GM12875 (cell line): ENCODE measurements around the gene STRC.
"Not testable (repeated sequence)": the region's sequence is repeated elsewhere in the genome, so short reads cannot be mapped to it uniquely, and the experiment has no call there.

Experiments
- H3K4me3 ChIP-seq: one replicate; pipeline ENCODE4 v1.5.1; 2011; ENCODE audit warnings: low read depth, low read length, control low read depth
- TF ChIP-seq, protein P1 (sequence below): IDR thresholded peaks from 2 replicates; pipeline ENCODE4 v1.5.1; 2011; ENCODE audit warnings: low read depth, mild to moderate bottlenecking, control low read depth, inconsistent platforms, low read length, moderate library complexity, borderline replicate concordance; ENCODE audit not compliant: insufficient read depth

The STRC gene

DNA sequence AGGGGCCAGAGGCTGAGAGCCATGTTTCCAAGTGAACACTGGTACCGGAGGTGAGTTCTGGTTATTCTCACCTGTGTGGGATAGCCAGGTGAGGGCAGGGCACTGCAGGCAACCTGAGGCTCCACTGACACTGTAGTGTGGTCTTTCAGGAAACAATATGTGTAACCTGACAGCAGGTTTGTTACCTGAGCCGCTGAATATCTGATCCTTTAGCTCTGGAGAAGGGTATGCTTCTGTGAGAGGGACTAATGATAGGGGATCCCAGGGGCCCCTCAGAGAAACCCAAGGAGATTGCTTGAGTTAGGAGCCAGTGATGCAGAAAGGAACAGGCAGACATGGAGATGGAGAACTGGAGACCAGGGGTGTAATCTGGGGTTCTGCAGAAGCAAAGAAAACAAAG, at the start of gene STRC:
TSS of gene STRC (minus strand) at position 101 of the 400 bp plus-strand sequence. CDS start at position 23, 78 bp downstream.
- H3K4me3 ChIP-seq, result not testable (repeated sequence)

DNA sequence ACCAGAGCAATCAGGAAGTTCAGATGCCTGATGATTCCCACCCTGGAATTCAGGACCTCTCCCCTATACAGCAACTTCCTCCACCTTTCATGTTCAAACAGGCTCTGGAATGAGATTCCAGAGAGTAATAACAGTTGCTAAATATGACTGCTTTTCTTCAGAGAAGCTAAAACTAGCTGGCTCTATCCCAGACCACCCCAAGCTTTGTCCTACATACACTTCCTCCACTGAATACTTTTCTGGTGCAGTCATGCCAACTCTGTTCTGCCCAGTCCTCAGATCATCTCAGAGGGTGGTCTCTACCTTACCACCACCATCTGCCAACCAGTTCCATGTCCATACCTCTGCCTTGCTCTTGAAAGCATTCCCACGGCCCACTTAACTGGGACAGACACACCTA, 47.6 kb upstream of the STRC start:
- H3K4me3 ChIP-seq, result not testable (repeated sequence)

DNA sequence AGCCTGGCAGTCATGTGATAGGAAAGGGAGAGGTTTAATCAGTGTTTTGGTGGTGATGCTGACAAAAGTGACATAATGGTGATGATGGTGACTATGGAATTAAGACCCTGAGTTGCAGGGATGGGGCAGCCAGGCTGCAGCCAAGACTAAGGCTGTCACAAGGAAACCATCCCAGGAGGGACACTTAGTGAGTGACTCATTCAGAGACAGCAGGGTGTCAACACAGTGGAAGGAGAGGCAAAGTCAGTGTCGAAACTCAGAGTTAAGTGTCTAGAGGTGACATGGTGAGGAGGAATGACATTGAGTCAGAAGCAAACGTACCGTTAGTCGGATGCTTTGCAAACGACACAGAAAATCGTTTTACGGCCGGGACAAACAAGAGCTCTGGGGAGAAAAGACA, 44.7 kb upstream of the STRC start:
- not testable (repeated sequence) for H3K4me3 ChIP-seq

DNA sequence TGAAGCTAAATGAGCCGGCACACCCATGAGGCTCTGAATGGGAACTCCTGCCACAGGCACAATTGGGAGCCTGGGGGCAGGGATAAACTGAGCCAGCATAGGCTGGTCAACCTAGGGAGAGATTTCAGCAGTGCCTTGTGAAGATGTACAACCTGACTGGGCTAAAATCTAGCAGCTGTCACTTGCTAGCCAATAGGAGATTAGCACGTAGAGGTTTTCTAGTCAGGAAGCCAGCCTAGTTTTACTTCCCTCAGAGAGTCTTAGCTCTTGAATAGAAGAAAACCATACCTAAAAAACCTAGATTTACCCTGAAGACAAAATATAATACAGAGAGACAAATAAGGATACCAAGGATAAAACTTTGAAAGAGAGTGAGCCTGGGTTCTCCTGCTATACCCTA, 43.7 kb upstream of the STRC start:
- H3K4me3 ChIP-seq, result not testable (repeated sequence)

DNA sequence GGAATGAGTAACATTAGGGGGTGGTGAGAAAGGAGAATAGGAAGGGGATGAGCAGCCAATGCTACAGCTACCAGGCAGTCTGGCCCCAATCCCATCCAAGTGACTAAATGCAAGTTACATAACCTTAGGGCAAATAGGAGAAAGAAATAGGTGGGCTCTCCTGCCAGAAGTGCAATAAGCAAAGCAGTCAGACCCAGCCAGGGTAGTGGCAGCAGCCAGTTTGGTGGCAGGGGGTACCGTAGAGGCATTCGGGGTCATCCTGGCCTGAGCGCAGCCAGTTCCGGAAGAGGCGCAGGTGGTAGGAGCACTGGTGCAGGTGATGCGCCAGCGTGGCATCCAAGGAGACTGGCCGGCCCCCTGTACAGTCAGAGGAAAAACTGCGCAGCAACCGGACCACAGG, 41.1 kb upstream of the STRC start:
- H3K4me3 ChIP-seq, result not testable (repeated sequence)

DNA sequence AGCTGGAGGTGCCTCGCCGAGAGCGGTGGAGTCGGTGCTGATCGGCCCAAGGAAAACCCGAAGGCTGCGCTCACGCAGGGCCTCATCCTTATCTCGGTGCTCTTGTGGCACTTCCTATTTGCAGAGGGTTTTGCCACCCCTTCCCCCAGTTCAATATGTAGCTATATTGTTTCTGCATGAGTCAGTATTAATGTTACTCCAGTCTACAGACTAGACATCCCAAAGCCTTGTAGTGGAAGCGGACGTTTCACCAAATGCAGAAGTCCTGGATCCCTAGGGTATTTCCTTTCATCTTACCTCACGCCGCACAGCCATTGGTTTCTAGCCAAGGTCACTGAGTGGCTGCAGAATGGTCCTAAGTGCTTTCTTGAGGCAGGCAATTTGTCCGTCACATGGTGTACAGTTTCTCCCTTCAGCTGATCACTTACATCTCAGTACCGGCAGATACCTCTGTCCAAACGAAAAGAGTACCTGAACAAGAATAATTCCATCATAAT, 30.9 kb upstream of the STRC start:
- not testable (repeated sequence) for H3K4me3 ChIP-seq

DNA sequence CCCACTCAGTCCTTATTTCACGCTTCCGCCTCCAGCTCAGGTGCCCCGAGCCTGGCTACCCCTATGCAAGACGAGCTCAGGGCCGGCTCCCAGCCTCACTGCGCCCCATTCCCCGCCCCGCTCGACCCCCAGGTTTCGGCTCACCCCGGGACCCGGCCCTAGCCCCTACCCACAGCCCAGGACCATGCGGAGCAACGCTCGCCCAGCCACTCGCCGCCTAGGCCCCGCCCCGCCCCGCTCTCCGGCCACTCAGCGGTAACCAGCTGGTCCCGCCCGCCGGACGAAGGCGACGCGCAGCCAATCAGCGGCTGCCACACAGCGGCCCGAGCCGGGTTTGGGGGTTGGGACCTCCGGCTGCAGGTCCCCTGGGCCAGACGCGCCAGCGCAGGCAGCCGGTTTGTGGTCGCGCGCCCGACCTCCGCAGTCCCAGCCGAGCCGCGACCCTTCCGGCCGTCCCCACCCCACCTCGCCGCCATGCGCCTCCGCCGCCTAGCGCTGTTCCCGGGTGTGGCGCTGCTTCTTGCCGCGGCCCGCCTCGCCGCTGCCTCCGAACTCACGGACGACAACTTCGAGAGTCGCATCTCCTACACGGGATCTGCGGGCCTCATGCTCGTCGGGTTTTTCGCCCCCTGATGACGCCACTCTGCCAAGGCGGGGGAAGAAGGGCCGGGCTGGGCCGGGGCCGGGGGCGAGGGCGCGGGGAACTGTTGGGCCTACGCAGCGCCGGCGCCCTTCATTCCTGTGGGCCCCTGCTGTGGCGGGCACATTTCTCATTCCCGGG, 30.2 kb upstream of the STRC start, which contains the start of gene CATSPER2:
TSS of gene CATSPER2 (minus strand) at position 196 of the 781 bp plus-strand sequence. CDS start 783 bp downstream, outside the sequence.
- H3K4me3 ChIP-seq, result no peak within 1 kb of the TSS
- TF ChIP-seq, protein P1, sequence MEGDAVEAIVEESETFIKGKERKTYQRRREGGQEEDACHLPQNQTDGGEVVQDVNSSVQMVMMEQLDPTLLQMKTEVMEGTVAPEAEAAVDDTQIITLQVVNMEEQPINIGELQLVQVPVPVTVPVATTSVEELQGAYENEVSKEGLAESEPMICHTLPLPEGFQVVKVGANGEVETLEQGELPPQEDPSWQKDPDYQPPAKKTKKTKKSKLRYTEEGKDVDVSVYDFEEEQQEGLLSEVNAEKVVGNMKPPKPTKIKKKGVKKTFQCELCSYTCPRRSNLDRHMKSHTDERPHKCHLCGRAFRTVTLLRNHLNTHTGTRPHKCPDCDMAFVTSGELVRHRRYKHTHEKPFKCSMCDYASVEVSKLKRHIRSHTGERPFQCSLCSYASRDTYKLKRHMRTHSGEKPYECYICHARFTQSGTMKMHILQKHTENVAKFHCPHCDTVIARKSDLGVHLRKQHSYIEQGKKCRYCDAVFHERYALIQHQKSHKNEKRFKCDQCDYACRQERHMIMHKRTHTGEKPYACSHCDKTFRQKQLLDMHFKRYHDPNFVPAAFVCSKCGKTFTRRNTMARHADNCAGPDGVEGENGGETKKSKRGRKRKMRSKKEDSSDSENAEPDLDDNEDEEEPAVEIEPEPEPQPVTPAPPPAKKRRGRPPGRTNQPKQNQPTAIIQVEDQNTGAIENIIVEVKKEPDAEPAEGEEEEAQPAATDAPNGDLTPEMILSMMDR, result no peak

DNA sequence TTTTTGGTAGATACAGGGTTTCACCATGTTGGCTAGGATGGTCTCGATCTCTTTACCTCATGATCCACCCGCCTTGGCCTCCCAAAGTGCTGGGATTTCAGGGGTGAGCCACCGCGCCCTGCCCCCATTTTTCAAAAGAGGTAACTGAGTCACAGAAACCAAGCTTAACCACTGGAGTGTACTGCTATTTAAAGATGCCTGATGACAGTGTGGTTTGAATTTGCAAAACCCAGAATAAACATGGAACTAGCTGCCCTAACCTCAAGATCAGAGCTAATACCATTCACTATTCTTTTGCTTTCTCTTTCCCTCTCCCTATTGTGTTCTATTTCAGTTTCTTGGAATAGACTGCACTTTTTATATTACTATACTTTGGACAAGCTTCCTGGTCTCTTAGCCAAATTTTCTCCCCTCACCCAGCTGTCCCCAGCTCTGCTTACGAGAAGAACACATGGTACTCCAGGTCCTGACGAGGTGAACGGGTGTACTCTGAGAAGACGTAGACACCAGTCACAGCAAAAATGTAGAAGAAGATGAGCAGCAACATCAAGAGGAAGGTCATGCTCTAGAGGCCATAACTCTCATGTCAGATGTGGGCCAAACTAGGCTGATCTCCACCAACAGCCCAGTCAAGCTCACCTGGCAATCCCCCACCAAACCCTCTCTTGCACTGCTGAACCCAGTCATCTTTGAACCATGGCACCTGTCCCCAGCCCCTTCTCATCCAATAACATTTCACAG, 20.0 kb upstream of the STRC start:
- not testable (repeated sequence) for H3K4me3 ChIP-seq

DNA sequence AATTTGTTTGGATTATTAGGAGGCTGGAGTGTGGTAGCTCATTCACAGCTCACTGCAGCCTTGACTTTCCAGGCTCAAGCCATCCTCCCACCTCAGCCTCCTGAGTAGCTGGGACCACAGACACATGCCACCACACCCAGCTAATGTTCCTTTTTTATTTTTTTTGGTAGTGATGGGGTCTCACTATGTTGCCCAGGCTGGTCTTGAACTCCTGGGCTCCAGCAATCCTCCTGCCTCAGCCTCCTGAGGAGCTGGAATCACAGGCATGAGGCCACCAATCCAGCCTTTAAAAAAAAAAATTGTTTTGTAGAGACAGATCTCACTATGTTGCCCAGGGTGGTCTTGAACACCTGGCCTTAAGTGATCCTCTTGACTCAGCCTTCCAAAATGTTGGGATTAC, 8.3 kb upstream of the STRC start:
- H3K4me3 ChIP-seq, result not testable (repeated sequence)

DNA sequence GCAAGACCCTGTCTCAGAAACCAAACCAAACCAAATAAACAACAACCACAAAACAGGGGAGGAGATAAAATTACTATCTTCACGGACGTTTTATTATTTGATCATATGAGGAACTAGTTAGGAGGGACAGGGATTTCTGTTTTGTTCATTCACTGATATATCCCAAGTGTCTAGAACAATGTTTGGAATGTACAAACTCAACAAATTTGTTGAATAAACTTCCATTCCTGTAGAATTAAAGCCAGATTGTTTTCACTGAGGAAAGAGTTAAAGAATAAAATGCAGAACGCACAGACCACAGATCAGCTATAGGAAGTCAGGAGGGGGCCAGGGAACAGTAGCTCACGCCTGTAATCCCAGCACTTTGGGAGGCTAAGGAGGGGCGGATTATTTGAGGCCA, 6.5 kb upstream of the STRC start:
- no peak overlapping the region for H3K4me3 ChIP-seq
- TF ChIP-seq, protein P1, result no peak

DNA sequence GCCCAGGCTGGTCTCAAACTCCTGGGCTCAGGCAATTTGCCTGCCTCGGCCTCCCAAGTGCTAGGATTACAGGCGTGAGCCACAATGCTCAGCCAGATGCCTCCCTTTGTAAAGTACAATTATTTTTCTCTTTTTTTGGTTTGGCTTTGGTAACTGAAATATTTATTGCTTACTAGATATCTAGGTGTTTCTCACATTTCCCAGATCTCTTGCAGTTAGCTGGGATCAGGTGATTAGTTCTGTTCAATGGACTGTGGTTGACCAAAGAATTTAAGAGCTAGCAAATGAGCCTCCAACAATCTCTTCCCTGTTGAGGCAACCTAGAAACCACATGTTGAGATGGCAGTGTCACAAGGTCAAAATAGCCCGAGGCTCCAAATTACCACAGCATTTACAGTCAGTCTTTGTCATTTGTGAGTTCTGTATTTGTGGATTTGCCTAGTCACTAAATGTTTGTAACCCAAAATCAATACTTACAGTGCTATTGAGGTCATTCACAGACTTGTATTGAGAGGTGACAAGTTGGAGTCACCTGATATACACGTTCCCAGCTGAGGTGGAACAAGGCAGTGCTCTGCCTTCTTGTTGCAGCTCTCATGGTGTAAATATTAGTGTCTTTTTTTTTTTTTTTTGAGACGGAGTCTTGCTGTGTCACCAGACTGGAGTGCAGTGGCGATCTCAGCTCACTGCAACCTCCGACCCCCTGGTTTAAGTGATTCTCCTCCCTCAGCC, 3.6 kb upstream of the STRC start:
- not testable (repeated sequence) for H3K4me3 ChIP-seq

DNA sequence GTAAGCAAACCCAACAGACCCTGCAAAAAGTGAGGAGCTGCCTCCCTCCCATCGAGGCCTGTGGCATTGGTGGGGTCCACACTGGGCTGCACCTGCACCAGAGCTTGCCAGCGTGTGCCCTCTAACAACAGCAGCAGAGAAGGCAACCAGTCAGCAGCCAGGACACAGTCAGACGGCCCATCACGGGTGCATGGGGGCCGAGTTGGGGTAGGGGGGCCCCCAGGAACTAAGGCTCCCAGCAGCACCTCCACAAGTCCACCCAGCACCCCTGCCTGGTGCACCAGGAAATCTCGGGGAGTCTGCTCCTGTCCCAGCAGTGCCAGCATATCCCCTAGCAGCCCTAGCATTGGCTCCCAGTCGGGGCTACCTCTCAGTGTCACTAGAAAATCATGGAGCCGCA, 850 bp downstream of the STRC start:
- not testable (repeated sequence) for H3K4me3 ChIP-seq

DNA sequence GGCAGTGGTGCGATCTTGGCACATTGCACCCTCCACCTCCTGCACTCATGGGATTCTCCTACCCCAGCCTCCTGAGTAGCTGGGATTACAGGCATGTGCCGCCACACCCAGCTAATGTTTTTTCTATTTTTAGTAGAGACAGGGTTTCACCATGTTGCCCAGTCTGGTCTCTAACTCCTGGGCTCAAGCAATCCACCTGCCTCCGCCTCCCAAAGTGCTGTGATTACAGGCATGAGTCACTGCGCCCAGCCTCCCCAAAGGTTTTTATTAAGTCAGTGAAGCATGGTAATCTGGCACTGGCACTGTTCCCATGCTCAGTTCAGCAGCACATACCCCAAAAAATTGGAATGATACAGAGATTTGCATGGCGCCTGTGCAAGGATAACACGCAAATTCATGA, 16.4 kb downstream of the STRC start:
- not testable (repeated sequence) for H3K4me3 ChIP-seq

DNA sequence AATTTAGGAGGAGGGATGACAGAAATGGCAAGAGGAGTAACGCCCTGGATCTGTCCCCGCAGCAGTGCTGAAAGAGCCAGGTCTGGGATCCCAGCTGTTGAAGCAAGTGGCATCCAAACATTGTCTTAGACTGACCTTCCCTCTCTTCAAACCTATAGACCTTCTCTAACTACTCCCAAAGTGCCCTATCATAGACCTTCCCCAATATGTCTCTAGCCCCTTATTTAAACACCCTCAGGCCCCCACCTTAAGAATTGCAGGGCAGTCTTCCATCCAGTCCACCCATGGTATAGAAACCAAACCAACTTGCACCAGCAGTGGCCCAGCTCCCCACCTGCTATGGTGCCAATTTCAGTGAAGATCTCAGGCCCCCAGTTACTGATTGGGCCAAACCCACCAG, 18.4 kb downstream of the STRC start:
- not testable (repeated sequence) for H3K4me3 ChIP-seq

DNA sequence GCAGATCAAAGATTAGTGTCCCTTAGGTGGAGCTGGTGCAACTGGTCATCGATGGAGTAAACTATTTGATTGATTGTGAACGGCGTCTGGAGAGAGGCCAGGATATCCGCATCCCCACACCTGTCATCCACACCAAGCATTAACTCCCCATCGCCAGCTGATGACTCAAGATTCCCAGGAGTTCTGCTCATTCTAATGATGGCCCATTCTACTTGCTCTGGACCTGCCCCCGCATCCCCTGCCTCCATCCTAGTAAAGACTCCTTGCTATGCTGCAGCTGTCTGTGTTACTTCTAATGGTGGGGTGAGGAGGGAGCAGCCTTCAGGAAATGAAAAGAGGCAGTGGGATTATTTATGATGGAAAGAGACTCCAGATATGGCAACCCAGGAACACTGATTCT, 19.5 kb downstream of the STRC start:
- not testable (repeated sequence) for H3K4me3 ChIP-seq

DNA sequence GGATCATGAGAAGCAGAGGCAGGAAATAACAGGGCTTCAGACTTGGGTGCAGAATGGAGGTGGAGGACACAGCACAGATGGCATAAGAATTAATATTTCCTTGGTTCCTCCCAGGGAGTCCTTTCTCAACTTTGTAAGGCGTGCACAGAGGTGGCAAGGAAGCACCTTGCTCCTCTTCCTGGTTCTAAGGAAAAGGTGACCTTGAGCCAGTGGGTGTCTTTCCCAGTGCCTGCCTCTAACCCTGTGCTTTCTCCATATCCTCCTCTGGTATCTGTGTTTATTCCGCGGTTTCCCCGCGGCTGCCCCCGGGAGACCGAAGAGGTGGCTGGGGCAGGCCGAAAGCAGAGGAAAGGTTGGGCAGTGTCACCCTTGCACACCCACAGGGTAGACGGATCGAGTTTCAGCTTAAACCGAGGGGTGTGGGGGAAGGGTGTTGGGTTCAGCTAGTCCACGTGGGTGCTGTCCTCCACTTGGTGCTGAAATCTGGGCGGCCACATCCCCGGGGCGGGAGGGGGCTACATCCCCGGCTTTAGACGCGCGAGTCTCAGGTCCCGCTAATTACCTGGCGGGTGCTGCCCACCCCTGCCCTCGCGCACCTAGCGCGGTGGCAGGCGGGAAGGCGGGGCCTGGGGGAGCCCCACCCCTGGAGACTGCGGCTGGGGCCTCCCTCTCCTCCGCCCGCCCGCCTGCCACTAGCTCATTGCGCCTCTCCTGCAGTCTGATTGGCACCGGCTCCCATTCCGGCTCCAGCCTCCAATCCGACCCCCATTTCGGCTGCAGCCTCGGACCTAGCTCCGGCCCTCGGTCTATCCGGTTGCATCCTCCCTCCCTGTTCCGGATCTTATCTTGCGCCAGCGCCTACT, 25.0 kb downstream of the STRC start, which contains the start of gene CKMT1B:
TSS of gene CKMT1B (plus strand) at position 700 of the 863 bp plus-strand sequence. CDS start 192 bp downstream, outside the sequence.
- not testable (repeated sequence) for H3K4me3 ChIP-seq

DNA sequence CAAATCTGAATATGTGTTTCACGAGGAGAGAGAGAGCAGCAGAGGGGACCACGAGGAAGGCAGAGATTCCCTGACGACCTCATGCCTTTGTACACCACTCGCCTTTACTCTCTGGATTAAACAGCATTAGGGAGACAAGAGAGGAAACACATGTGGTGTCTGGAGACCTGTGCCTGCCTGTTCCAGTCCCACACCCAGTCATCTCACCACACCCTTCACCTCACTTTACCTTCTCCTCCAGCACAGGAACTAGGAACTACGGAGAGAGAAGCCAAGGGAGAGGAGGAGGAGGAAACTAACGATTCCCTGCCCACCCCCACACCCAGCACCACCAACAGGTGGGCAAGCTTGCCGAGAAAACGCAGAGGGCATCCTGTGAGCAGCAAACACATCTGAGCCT, 25.8 kb downstream of the STRC start:
- not testable (repeated sequence) for H3K4me3 ChIP-seq
